ENCODE results near the gene CUL4A. TPM values are rescaled to one million over a fixed set of nuclear protein-coding genes. Genes with fewer than 3 reads are reported as not detected.

The CUL4A gene
- total and polyA plus RNA-seq, 2 experiments from 2014 or later = 52.2 to 85.3 TPM

GRCh38 chr13:113220141-113220598 lies 10.8 kb downstream of the CUL4A start:
- Histone ChIP-seq H3K27ac (peak overlapping the region; percentile 61), H3K9me2 (replicated peaks; ENCODE audit: insufficient read depth) (no peaks in the 10 kb centered on the region), H2AFZ (no peak overlapping the region), H3K9me3 (ENCODE audit: low read depth) (no peaks in the 10 kb centered on the region), H3K4me2 (no peak overlapping the region), H3K79me2 (peaks cover 94% of the 10 kb centered on the region), H3K4me1 (ENCODE audit: insufficient read depth) (peaks cover 18% of the 10 kb centered on the region), H3K4me3 (no peak overlapping the region), H3K27me3 (no peaks in the 10 kb centered on the region), H4K20me1 (ENCODE audit: insufficient read depth, poor library complexity, severe bottlenecking) (peaks cover 63% of the 10 kb centered on the region), H3K36me3 (replicated peaks; ENCODE audit: insufficient read depth, low read depth) (no peaks in the 10 kb centered on the region)
- TF ChIP-seq EZH2 (IDR thresholded peaks at IDR 0.05; ENCODE audit: borderline replicate concordance) (no peak), CTCF (IDR thresholded peaks at IDR 0.05; ENCODE audit: poor library complexity) (no peak), EZH2phosphoT487 (IDR thresholded peaks at IDR 0.05; ENCODE audit: low read depth, severe bottlenecking, unreplicated experiment) (no peak)
- DNase-seq (ENCODE audit: low spot score) = peak; percentile 85
- 69% methylated on average over 13 of the region's 13 CpGs for WGBS (ENCODE audit: low lambda C conversion rate, missing lambda C conversion rate)

- no peaks in the 10 kb centered on the region for H3K36me3 ChIP-seq (replicated peaks; ENCODE audit: insufficient read depth, low read depth)
- no peak overlapping the region for H2AFZ ChIP-seq
- no peak overlapping the region for H3K4me2 ChIP-seq
- H3K79me2 ChIP-seq = peaks cover 94% of the 10 kb centered on the region
- no peak for DNase-seq (ENCODE audit: low spot score)
- no peaks in the 10 kb centered on the region for H3K27me3 ChIP-seq
- H3K9me2 ChIP-seq (replicated peaks; ENCODE audit: insufficient read depth) = no peaks in the 10 kb centered on the region
- TF ChIP-seq CTCF (IDR thresholded peaks at IDR 0.05; ENCODE audit: poor library complexity) (no peak), EZH2phosphoT487 (IDR thresholded peaks at IDR 0.05; ENCODE audit: low read depth, severe bottlenecking, unreplicated experiment) (no peak), EZH2 (IDR thresholded peaks at IDR 0.05; ENCODE audit: borderline replicate concordance) (no peak)
- H3K27ac ChIP-seq = no peak overlapping the region
- peaks cover 56% of the 10 kb centered on the region for H4K20me1 ChIP-seq (ENCODE audit: insufficient read depth, poor library complexity, severe bottlenecking)
- peaks cover 18% of the 10 kb centered on the region for H3K4me1 ChIP-seq (ENCODE audit: insufficient read depth)
- 95% methylated on average over 7 of the region's 7 CpGs for WGBS (ENCODE audit: low lambda C conversion rate, missing lambda C conversion rate)
- no peak overlapping the region for H3K4me3 ChIP-seq
- no peaks in the 10 kb centered on the region for H3K9me3 ChIP-seq (ENCODE audit: low read depth)
Measured at GRCh38 chr13:113220877-113221276, 11.5 kb downstream of the CUL4A start.

GRCh38 chr13:113223070-113223469 lies 13.7 kb downstream of the CUL4A start:
- H3K79me2 ChIP-seq = peaks cover 84% of the 10 kb centered on the region
- H3K27me3 ChIP-seq = no peaks in the 10 kb centered on the region
- no peak overlapping the region for H3K27ac ChIP-seq
- whole genome bisulfite sequencing (ENCODE audit: low lambda C conversion rate, missing lambda C conversion rate) = 98% methylated on average over 7 of the region's 7 CpGs
- no peaks in the 10 kb centered on the region for H3K36me3 ChIP-seq (replicated peaks; ENCODE audit: insufficient read depth, low read depth)
- no peaks in the 10 kb centered on the region for H3K9me3 ChIP-seq (ENCODE audit: low read depth)
- no peak for DNase-seq (ENCODE audit: low spot score)
- no peaks in the 10 kb centered on the region for H3K9me2 ChIP-seq (replicated peaks; ENCODE audit: insufficient read depth)
- H3K4me2 ChIP-seq = no peak overlapping the region
- no peak overlapping the region for H3K4me3 ChIP-seq
- TF ChIP-seq EZH2 (IDR thresholded peaks at IDR 0.05; ENCODE audit: borderline replicate concordance) (no peak), CTCF (IDR thresholded peaks at IDR 0.05; ENCODE audit: poor library complexity) (no peak), EZH2phosphoT487 (IDR thresholded peaks at IDR 0.05; ENCODE audit: low read depth, severe bottlenecking, unreplicated experiment) (no peak)
- no peak overlapping the region for H2AFZ ChIP-seq
- peaks cover 10% of the 10 kb centered on the region for H3K4me1 ChIP-seq (ENCODE audit: insufficient read depth)
- peaks cover 35% of the 10 kb centered on the region for H4K20me1 ChIP-seq (ENCODE audit: insufficient read depth, poor library complexity, severe bottlenecking)

DNA sequence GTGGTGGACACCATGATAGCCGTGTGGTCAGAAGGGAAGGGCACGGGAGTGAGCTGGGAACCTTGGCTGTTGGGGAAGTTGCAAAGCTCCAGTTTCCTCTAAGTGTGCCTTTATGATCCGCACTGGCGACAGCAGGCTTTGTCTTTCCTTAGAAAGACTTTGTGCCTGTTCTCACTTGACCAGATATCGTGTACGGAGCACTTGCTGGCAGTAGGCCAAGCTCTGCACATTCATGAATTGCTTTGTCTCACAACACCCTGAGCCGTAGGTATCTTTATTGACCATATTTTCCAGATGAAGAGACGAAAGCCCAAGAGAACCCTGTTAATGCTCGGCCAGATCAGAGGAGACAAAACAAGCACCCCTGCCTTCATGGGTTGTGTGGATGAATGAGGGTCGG lies 15.1 kb downstream of the CUL4A start:
- Histone ChIP-seq H3K4me1 (ENCODE audit: insufficient read depth) (peaks cover 7% of the 10 kb centered on the region), H3K36me3 (replicated peaks; ENCODE audit: insufficient read depth, low read depth) (no peaks in the 10 kb centered on the region), H2AFZ (no peak overlapping the region), H3K27me3 (no peaks in the 10 kb centered on the region), H3K9me3 (ENCODE audit: low read depth) (no peaks in the 10 kb centered on the region), H3K4me3 (no peak overlapping the region), H3K27ac (no peak overlapping the region), H4K20me1 (ENCODE audit: insufficient read depth, poor library complexity, severe bottlenecking) (peaks cover 22% of the 10 kb centered on the region), H3K4me2 (no peak overlapping the region), H3K79me2 (peaks cover 73% of the 10 kb centered on the region), H3K9me2 (replicated peaks; ENCODE audit: insufficient read depth) (no peaks in the 10 kb centered on the region)
- WGBS (ENCODE audit: low lambda C conversion rate, missing lambda C conversion rate) = 85% methylated on average over 10 of the region's 10 CpGs
- no peak for TF ChIP-seq EZH2 (IDR thresholded peaks at IDR 0.05; ENCODE audit: borderline replicate concordance)
- DNase-seq (ENCODE audit: low spot score) = no peak
